Central memory CD8-positive, alpha-beta T cell (primary cell): ENCODE measurements around the gene TPRKB.
A peak's percentile ranks its signal among the peaks of the same experiment; 100 is the strongest.
"Not testable (repeated sequence)": the region's sequence is repeated elsewhere in the genome, so short reads cannot be mapped to it uniquely, and the experiment has no call there.

Source experiments
- ATAC-seq: fragments of 150-1000 bp; cut with Tn5 transposase; replicated peaks from 2 replicates; pipeline ENCODE4 v1.10.0; 2022; ENCODE audit warnings: mild to moderate bottlenecking, moderate FRiP score, moderate number of reproducible peaks; ENCODE audit not compliant: poor library complexity, severe bottlenecking; ENCODE audit errors: extremely low read depth
- DNase-seq, 2 donors: peaks; one replicate each; pipeline ENCODE4 v3.0.0; 2021; ENCODE audit warnings: low spot score in 2 of 2
- H3K27ac Mint-ChIP-seq: one replicate; pipeline ENCODE4 v1.8.0; 2022; ENCODE audit warnings: low read depth, mild to moderate bottlenecking, moderate library complexity, mixed read lengths
- H3K27me3 Mint-ChIP-seq: one replicate; pipeline ENCODE4 v1.8.0; 2022; ENCODE audit warnings: mixed read lengths
- H3K36me3 Mint-ChIP-seq: one replicate; pipeline ENCODE4 v1.8.0; 2022; ENCODE audit warnings: mild to moderate bottlenecking, moderate library complexity, mixed read lengths; ENCODE audit not compliant: insufficient read depth
- H3K4me1 Mint-ChIP-seq: one replicate; pipeline ENCODE4 v1.8.0; 2022; ENCODE audit warnings: mixed read lengths
- H3K4me3 Mint-ChIP-seq: one replicate; pipeline ENCODE4 v1.8.0; 2022; ENCODE audit warnings: mild to moderate bottlenecking, moderate library complexity, mixed read lengths
- H3K9me3 Mint-ChIP-seq: one replicate; pipeline ENCODE4 v1.8.0; 2022; ENCODE audit warnings: mixed read lengths

The TPRKB gene

DNA sequence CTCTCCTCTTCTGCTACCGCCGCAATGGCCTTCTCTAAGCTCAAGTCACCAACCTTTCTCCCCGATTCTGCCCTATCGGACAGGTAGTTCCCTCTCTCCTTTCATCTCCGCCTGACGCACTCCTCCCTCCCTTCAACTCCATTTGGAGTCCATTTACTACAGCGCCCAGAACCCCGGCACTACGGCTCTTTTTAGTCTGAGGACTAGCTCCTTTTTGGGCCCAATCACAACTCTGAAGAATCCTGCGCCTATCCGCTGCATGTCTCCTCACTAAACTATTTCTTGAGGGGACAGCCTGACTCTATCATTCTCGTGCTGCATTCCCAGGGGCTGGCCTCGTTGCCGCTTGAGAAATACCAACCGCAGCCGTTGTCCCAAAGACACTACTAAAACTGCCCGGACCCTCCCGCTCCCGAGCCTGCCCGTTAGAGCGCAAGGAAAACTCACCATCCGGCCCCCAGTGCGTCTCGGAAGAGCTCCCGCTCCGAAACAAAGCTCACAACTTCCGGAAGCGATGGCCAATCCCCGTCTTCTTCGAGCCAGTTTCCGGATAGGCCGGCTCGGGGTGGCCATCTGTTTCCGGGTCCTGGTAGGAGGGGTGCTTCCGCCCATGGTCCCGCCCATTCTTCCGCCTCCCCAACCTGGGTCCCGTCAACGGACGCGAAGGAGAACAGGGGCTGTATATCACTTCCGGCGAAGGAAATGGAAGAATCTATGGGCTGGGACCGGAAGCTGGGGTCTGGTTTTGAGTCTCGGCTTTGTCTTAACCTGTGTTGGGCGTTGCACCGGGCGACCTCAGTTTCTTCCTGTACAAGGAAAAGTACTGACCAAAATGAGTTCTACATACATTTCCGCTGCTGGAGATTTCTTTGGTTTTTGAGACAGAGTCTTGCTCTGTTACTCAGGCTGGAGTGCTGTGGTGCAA, at the start of gene TPRKB:
TSS of gene TPRKB (minus strand) at position 491 of the 925 bp plus-strand sequence. CDS start 2,776 bp downstream, outside the sequence.
- H3K27ac Mint-ChIP-seq = peak within 1 kb of the TSS; percentile 85
- peak within 1 kb of the TSS; percentile 92 for H3K4me3 Mint-ChIP-seq
- H3K36me3 Mint-ChIP-seq = peaks cover 30% of the 10 kb centered on the region
- ATAC-seq = peak; percentile 98
- DNase-seq = peak; percentile 89 to 92
- no peaks in the 10 kb centered on the region for H3K27me3 Mint-ChIP-seq
- H3K9me3 Mint-ChIP-seq = peaks cover 5% of the 10 kb centered on the region
- peaks cover 18% of the 10 kb centered on the region for H3K4me1 Mint-ChIP-seq

DNA sequence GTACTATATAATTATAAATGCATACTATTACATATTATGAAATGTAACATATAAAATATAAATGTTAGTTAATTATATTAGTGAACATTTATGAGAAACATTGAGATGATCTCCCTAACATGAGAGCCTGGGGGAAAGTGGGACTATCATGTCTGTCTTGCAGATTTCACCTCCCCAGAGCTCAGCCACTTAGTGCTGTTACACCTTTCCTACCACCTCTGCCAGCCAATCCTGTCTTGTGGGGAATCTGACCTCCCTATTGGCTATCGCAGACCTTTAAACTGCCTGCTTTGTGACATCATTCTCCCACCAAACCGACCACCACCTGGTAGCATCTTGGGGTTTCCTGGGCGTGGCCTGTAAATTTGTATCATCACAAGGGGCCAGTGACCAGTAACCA, 46.7 kb upstream of the TPRKB start, which contains the start of gene C2orf78:
TSS of gene C2orf78 (plus strand) at position 301 of the 400 bp plus-strand sequence. CDS start 127 bp downstream, outside the sequence.
- not testable (repeated sequence) for H3K4me1 Mint-ChIP-seq, H3K4me3 Mint-ChIP-seq, H3K36me3 Mint-ChIP-seq, H3K27ac Mint-ChIP-seq, DNase-seq, H3K9me3 Mint-ChIP-seq, ATAC-seq
- peaks cover 10% of the 10 kb centered on the region for H3K27me3 Mint-ChIP-seq

DNA sequence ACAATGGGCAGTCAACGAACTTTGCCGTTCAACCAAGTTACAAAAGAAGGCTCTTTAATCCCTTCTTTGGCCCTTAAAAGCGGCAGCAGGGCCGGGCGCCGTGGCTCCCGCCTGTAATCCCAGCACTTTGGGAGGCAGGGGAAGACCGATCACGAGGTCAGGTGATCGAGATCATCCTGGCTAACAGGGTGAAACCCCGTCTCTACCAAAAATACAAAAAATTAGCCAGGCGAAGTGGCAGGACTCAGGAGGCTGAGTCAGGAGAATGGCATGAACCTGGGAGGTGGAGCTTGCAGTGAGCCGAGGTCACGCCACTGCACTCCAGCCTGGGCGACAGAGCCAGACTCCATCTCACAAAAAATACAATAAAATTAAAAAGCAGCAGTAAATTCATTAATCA, 46.3 kb upstream of the TPRKB start:
- H3K9me3 Mint-ChIP-seq, DNase-seq, H3K27ac Mint-ChIP-seq, H3K4me3 Mint-ChIP-seq, H3K4me1 Mint-ChIP-seq, ATAC-seq, H3K36me3 Mint-ChIP-seq: not testable (repeated sequence)
- peaks cover 10% of the 10 kb centered on the region for H3K27me3 Mint-ChIP-seq

DNA sequence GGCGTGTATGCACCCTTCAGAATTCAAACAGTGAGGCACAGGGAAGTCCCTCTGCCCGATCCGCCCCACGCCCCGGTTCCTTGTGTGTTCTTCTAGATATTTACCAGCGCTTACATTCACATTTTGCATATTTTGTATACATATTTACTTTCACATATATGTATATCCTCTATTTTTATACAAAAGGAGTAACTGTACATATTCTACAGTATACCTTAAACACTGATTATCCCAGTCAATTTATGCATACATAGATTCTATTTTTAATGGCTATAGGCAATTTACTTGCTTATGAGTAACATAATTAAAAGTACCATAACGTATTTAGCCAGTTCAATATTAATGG, 43.1 kb upstream of the TPRKB start:
- Mint-ChIP-seq H3K36me3 (peaks cover 24% of the 10 kb centered on the region), H3K9me3 (no peaks in the 10 kb centered on the region), H3K4me3 (peak overlapping the region; percentile 97), H3K27me3 (peaks cover 10% of the 10 kb centered on the region), H3K4me1 (peaks cover 21% of the 10 kb centered on the region), H3K27ac (peak overlapping the region; percentile 96)
- no peak for DNase-seq
- no peak for ATAC-seq

DNA sequence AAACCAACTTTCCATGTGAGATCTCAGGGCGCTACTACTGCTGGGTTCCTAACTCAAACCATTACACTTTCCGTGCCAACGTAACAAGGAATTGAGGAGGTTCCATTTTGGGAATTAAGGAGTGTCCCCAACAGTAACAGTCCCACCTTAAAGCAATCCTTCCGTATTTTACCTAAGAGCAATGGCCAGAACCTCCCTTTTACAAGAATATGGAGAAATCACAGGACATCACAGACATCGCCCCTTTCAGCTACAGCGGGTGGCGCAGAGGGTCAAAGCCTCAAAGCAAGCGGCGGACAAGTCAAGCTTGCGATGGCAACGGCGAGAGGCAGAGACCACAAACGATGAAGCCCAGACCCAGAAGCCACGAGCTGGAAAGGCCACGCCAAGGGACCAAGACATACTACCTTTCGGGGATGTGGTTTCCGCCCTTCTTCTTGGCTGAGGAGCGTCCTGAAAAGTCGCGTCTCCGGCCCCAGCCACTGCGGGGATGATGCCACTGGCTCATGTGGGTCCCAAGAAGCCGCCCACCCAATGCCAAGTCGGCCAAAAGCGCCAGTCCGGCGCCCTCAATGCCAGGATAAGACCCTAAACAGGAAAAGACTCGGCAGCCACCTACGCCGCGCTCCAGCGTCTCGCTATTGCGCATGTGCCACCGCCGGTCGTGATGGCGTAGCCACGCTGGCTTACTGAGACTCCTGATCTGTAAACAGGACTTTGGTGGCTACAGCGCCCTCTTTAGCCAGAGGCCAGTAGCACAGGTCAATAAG, 42.5 kb upstream of the TPRKB start, which contains the start of gene DUSP11:
TSS of gene DUSP11 (minus strand) at position 637 of the 770 bp plus-strand sequence. CDS start at position 508, 129 bp downstream.
- H3K36me3 Mint-ChIP-seq = peaks cover 29% of the 10 kb centered on the region
- no peaks in the 10 kb centered on the region for H3K9me3 Mint-ChIP-seq
- DNase-seq (peak; percentile 96 to 98), ATAC-seq (peak; percentile 99)
- H3K4me3 Mint-ChIP-seq = peak within 1 kb of the TSS; percentile 97
- H3K4me1 Mint-ChIP-seq = peaks cover 22% of the 10 kb centered on the region
- peak within 1 kb of the TSS; percentile 96 for H3K27ac Mint-ChIP-seq
- H3K27me3 Mint-ChIP-seq = peaks cover 10% of the 10 kb centered on the region

DNA sequence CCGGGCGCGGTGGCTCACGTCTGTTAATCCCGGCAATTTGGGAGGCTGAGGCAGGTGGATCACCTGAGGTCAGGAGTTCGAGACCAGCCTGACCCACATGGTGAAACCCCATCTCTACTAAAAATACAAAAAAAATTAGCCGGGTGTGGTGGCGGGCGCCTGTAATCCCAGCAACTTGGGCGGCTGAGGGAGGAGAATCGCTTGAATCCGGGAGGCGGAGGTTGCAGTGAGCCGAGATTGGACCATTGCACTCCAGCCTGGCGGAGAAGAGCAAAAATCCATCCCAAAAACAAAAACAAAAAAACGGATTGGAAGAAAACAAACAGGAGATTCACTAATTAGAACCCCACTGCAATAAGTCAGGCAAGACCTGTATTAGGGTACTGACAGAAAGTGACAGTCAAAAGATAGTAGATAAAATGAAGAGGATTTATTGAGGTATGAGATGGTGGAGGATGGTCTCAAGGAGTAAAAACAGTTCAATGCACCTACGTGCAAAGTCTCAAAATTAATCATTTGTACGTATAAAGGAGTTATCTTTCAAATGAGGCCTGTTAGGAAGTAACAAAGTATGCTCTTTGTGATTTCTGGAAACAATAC, 41.8 kb upstream of the TPRKB start:
- Mint-ChIP-seq H3K4me3 (peak overlapping the region; percentile 97), H3K36me3 (peaks cover 35% of the 10 kb centered on the region), H3K4me1 (peaks cover 29% of the 10 kb centered on the region), H3K27me3 (peaks cover 10% of the 10 kb centered on the region), H3K27ac (peak overlapping the region; percentile 96)
- ATAC-seq, DNase-seq, H3K9me3 Mint-ChIP-seq: not testable (repeated sequence)

DNA sequence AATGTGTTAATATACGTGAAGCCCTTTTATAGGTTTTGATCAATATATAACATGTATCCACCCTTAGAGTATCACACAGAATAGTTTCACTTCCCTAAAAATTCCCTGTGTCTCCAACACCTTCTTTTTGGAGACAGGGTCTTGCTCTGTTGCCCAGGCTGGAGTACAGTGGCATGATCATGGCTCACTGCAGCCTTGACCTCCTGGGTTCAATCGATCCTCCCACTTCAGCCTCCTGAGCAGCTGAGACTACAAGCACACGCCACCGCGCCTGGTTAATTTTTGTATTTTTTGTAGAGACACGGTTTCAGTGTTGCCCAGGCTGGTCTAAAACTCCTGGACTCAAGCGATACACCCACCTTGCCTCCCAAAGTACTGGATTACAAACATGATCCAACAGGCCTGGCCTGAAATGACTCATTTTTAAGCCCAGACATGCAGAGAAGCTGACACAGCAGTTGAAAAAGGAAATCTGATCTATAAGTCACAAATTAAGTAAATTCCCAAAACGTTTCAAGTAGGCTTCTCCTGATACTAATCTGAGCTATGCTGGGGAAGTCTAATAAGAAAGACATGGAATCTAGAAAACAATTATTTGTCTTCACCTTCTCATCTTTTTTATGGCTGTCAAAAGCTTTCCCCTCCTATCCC, 39.8 kb upstream of the TPRKB start:
- H3K27ac Mint-ChIP-seq = no peak overlapping the region
- ATAC-seq (no peak), DNase-seq (no peak)
- no peaks in the 10 kb centered on the region for H3K27me3 Mint-ChIP-seq
- H3K4me1 Mint-ChIP-seq = peaks cover 30% of the 10 kb centered on the region
- H3K4me3 Mint-ChIP-seq = no peak overlapping the region
- H3K9me3 Mint-ChIP-seq = no peaks in the 10 kb centered on the region
- peaks cover 49% of the 10 kb centered on the region for H3K36me3 Mint-ChIP-seq

DNA sequence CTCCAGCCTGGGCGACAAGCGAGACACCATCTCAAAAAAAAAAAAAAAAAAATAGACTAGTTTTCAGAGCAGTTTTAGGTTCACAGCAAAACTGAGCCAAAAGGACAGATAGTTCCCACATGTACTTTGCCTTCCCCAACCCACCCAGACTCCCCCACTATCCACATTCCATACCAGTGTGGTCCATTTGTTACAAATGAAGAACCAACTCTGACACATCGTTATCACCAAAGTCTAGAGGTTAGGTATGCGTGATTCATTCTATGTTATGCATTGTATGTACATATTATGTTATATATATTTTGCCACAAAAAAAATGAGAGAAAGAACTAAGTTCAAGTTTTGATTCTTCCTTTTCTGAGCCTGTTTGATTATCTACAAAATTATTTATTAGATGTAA, 39.2 kb upstream of the TPRKB start:
- no peak for DNase-seq
- Mint-ChIP-seq H3K4me3 (no peak overlapping the region), H3K36me3 (peaks cover 52% of the 10 kb centered on the region), H3K4me1 (peaks cover 30% of the 10 kb centered on the region), H3K27me3 (no peaks in the 10 kb centered on the region), H3K27ac (no peak overlapping the region), H3K9me3 (no peaks in the 10 kb centered on the region)
- ATAC-seq = no peak

DNA sequence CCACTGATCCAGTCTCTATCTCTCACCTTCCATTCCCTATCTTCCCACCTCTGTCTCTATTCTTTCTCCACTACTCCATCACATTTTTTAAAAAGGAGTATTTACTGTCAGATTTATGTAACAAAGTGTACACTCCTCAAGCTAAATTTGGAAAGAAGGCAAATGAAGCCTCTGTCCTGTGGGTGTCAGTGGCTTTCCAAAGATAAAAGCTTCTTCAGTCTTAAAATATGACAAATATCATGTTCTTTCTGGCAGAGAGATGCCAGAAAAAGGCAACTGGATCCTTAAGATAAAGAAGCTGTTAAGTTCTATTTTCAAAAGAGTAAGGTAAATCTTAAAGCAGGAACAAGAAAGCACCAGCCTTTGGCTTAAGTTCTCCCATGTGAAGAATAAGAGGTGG, 35.7 kb upstream of the TPRKB start:
- Mint-ChIP-seq H3K27ac (no peak overlapping the region), H3K4me3 (no peak overlapping the region), H3K36me3 (peaks cover 70% of the 10 kb centered on the region), H3K27me3 (no peaks in the 10 kb centered on the region), H3K4me1 (peaks cover 30% of the 10 kb centered on the region), H3K9me3 (no peaks in the 10 kb centered on the region)
- ATAC-seq (no peak), DNase-seq (no peak)

DNA sequence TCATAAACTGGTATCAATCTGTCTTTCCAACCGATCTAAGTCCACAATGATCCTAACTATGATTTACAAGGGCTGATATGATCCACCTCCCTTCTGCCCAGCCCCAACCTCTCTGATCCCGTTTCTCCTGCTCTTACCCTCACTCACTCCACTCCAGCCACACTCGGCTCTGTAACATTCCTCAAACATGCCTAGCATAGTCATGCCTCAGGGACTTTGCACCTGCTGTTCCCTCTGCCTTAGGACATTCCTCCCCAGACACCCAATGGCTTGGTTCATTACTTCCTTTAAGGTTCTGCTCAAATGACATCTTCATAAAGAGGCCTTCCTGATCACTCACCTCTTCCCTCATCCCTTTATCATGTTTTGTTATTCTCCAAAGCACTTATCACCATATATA, 33.6 kb upstream of the TPRKB start:
- DNase-seq = no peak
- Mint-ChIP-seq H3K4me1 (peaks cover 25% of the 10 kb centered on the region), H3K4me3 (no peak overlapping the region), H3K9me3 (no peaks in the 10 kb centered on the region), H3K36me3 (peaks cover 70% of the 10 kb centered on the region), H3K27me3 (no peaks in the 10 kb centered on the region), H3K27ac (no peak overlapping the region)
- ATAC-seq = no peak

DNA sequence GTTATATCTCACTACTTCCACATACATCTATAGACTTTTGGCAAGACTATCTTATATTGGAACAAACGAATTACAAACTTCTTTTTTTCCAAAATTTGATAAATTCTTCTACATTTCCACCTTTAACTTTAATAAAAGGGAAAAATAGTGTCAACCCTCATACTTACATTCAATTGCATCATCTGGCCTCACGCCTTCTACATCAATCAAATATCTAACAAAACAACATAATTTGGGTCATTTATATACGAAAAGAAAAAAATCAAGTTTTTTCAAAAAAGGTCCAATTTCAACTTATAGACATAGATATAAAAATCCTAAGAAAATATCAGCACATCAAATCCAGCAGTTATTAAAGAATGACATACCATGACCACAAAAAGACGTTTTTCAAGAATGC, 29.8 kb upstream of the TPRKB start:
- Mint-ChIP-seq H3K27me3 (no peaks in the 10 kb centered on the region), H3K9me3 (no peaks in the 10 kb centered on the region), H3K4me3 (no peak overlapping the region), H3K36me3 (peaks cover 67% of the 10 kb centered on the region), H3K4me1 (peaks cover 17% of the 10 kb centered on the region), H3K27ac (no peak overlapping the region)
- DNase-seq (no peak), ATAC-seq (no peak)

DNA sequence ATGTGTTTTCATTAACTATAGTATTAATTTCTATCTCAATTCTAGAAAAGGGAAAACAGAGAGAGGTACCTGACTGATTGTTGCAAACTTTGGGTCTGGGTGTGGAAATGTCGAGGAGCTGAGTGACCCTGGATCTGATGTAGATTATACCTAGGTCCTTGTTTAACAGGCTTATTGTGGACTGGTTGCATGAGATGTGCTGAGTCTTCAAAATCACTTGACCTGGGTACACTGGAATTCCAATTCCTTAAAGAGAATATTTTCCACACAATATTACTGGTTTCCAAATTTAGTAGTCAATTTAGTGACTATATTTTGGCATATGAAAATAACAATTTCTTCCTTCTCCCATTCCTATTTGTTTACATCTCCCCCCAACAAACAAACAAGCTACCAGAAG, 29.2 kb upstream of the TPRKB start:
- no peaks in the 10 kb centered on the region for H3K27me3 Mint-ChIP-seq
- H3K4me3 Mint-ChIP-seq = no peak overlapping the region
- ATAC-seq (no peak), DNase-seq (no peak)
- H3K4me1 Mint-ChIP-seq = peaks cover 17% of the 10 kb centered on the region
- no peaks in the 10 kb centered on the region for H3K9me3 Mint-ChIP-seq
- peaks cover 69% of the 10 kb centered on the region for H3K36me3 Mint-ChIP-seq
- no peak overlapping the region for H3K27ac Mint-ChIP-seq
